H1 (cell line): ENCODE data around the gene RER1. TPM values are rescaled to one million over a fixed set of nuclear protein-coding genes. Genes with fewer than 3 reads are reported as not detected.

Experiments
- CTCF ChIA-PET: fragments of 300-600 bp; sonication (Branson Sonifier 250); formaldehyde crosslinking; loops from one replicate; lab custom pipeline; 2021; ENCODE audit not compliant: partially characterized antibody; lab: Charles Lee
- POLR2A ChIA-PET: fragments of 300-600 bp; sonication (Branson Sonifier 250); formaldehyde crosslinking; loops from one replicate; lab custom pipeline; 2021; ENCODE audit warnings: inconsistent platforms; ENCODE audit not compliant: partially characterized antibody; lab: Charles Lee
- DNase-seq, 2 experiments: peaks; one replicate each; pipeline versions ENCODE4 v3.0.0 to v3.0.0-alpha.2; 2010 to 2022; ENCODE audit warnings: low spot score in 2 of 2, low read depth in 1 of 2, mixed read lengths in 1 of 2
- FAIRE-seq: peaks from 2 replicates; lab custom pipeline; 2011; peaks lifted over from hg19 to GRCh38; lab: Jason Lieb, UNC
- H2AFZ ChIP-seq: 2 replicates; pipeline ENCODE4 v1.8.1; 2012; ENCODE audit warnings: low read length, inconsistent platforms
- H2AK5ac ChIP-seq: 2 replicates; pipeline ENCODE4 v1.6.1; 2013; ENCODE audit warnings: low read depth, low read length
- H2BK120ac ChIP-seq: replicated peaks from 2 replicates; pipeline ENCODE3; 2013; ENCODE audit warnings: low read depth, low read length, inconsistent platforms
- H2BK12ac ChIP-seq: 2 replicates; pipeline ENCODE4 v1.6.1; 2013; ENCODE audit warnings: low read depth, low read length
- H2BK15ac ChIP-seq: 2 replicates; pipeline ENCODE4 v1.6.1; 2013; ENCODE audit warnings: low read length
- H2BK20ac ChIP-seq: 2 replicates; pipeline ENCODE4 v1.6.1; 2013; ENCODE audit warnings: low read length
- H2BK5ac ChIP-seq: 2 replicates; pipeline ENCODE4 v1.6.1; 2013; ENCODE audit warnings: low read depth, low read length
- H3K14ac ChIP-seq: 2 replicates; pipeline ENCODE4 v1.6.1; 2013; ENCODE audit warnings: inconsistent platforms; ENCODE audit not compliant: insufficient read length
- H3K18ac ChIP-seq: 2 replicates; pipeline ENCODE4 v1.6.1; 2013; ENCODE audit warnings: low read length; ENCODE audit errors: extremely low read depth
- H3K23ac ChIP-seq: 2 replicates; pipeline ENCODE4 v1.6.1; 2013; ENCODE audit warnings: inconsistent platforms; ENCODE audit not compliant: insufficient read length
- H3K23me2 ChIP-seq: 2 replicates; pipeline ENCODE4 v1.6.1; 2013; ENCODE audit warnings: low read depth, low read length
- H3K27ac ChIP-seq: 2 replicates; pipeline ENCODE4 v1.6.1; 2011; ENCODE audit warnings: low read depth, low read length, inconsistent platforms
- H3K27me3 ChIP-seq, 4 experiments: replicated peaks in 1 of 4; 1 replicate in 1 of 4; 2 replicates in 3 of 4; pipeline versions ENCODE4 v1.6.1 to v1.8.1; 2011 to 2013; ENCODE audit warnings: low read length in 3 of 4, mild to moderate bottlenecking in 3 of 4, inconsistent platforms in 2 of 4, mixed read lengths in 2 of 4, moderate library complexity in 1 of 4; ENCODE audit not compliant: control insufficient read depth in 3 of 4, insufficient read depth in 3 of 4; ENCODE audit errors: extremely low read depth in 1 of 4
- H3K36me3 ChIP-seq, 4 experiments: 2 replicates each; pipeline versions ENCODE4 v1.6.1 to v1.8.1; 2011 to 2013; ENCODE audit warnings: mild to moderate bottlenecking in 4 of 4, low read length in 3 of 4, moderate library complexity in 2 of 4, control low read depth in 1 of 4, inconsistent platforms in 1 of 4; ENCODE audit not compliant: insufficient read depth in 4 of 4, control insufficient read depth in 2 of 4
- H3K4ac ChIP-seq: replicated peaks from 2 replicates; pipeline ENCODE3; 2013; ENCODE audit warnings: low read length, low read depth, mixed read lengths, inconsistent platforms; ENCODE audit not compliant: insufficient read length
- H3K4me1 ChIP-seq, 4 experiments: replicated peaks in 1 of 4; 1 replicate in 1 of 4; 2 replicates in 3 of 4; pipeline versions ENCODE4 v1.6.1 to v1.8.1; 2011 to 2013; ENCODE audit warnings: low read length in 3 of 4, inconsistent platforms in 2 of 4, mixed read lengths in 1 of 4; ENCODE audit not compliant: insufficient read depth in 4 of 4, control insufficient read depth in 3 of 4
- H3K4me2 ChIP-seq, 2 experiments: 2 replicates each; pipeline versions ENCODE4 v1.6.1 to v1.8.1; 2011 to 2013; ENCODE audit warnings: low read depth in 2 of 2, low read length in 2 of 2, control low read depth in 1 of 2, inconsistent platforms in 1 of 2, mild to moderate bottlenecking in 1 of 2; ENCODE audit not compliant: insufficient read depth in 1 of 2
- H3K4me3 ChIP-seq, 4 experiments: fragments of 200-600, 300-600 bp in 1 of 4; sonication (generic), shearing (Covaris generic), sonication (Bioruptor Twin) in 1 of 4; 2 replicates each; pipeline versions ENCODE4 v1.5.1 to v1.8.1; 2011 to 2016; ENCODE audit warnings: low read length in 4 of 4, low read depth in 3 of 4, control low read depth in 2 of 4, inconsistent platforms in 2 of 4, mild to moderate bottlenecking in 2 of 4, mixed read lengths in 1 of 4, moderate library complexity in 1 of 4; ENCODE audit not compliant: insufficient read depth in 2 of 4; ENCODE audit errors: extremely low read depth in 1 of 4
- H3K56ac ChIP-seq: replicated peaks from 2 replicates; pipeline ENCODE3; 2013; ENCODE audit warnings: low read depth, mild to moderate bottlenecking, mixed read lengths, low read length, inconsistent platforms; ENCODE audit not compliant: insufficient read length
- H3K79me1 ChIP-seq: 2 replicates; pipeline ENCODE4 v1.6.1; 2013; ENCODE audit warnings: low read depth, low read length, control low read depth
- H3K79me2 ChIP-seq, 2 experiments: 2 replicates each; pipeline versions ENCODE4 v1.6.1 to v1.8.1; 2012 to 2013; ENCODE audit warnings: low read length in 2 of 2, mild to moderate bottlenecking in 2 of 2, inconsistent platforms in 1 of 2; ENCODE audit not compliant: insufficient read depth in 2 of 2, control insufficient read depth in 1 of 2
- H3K9ac ChIP-seq, 4 experiments: replicated peaks in 1 of 4; 1 replicate in 1 of 4; 2 replicates in 3 of 4; pipeline versions ENCODE4 v1.6.1 to v1.8.1; 2011 to 2013; ENCODE audit warnings: low read depth in 3 of 4, low read length in 3 of 4, control low read depth in 2 of 4, mild to moderate bottlenecking in 2 of 4, moderate library complexity in 2 of 4, inconsistent platforms in 1 of 4; ENCODE audit errors: extremely low read depth in 1 of 4
- H3K9me3 ChIP-seq, 2 experiments: 2 replicates each; pipeline versions ENCODE4 v1.6.1 to v1.8.1; 2012 to 2013; ENCODE audit warnings: mild to moderate bottlenecking in 2 of 2, moderate library complexity in 2 of 2, control low read depth in 1 of 2, inconsistent platforms in 1 of 2, low read depth in 1 of 2, low read length in 1 of 2, mixed read lengths in 1 of 2; ENCODE audit not compliant: insufficient read depth in 2 of 2
- H4K20me1 ChIP-seq, 2 experiments: replicated peaks in 1 of 2; 2 replicates each; pipeline versions ENCODE3 to v1.8.1; 2011 to 2013; ENCODE audit warnings: inconsistent platforms in 2 of 2, low read length in 2 of 2, mild to moderate bottlenecking in 1 of 2; ENCODE audit not compliant: insufficient read depth in 2 of 2, control insufficient read depth in 1 of 2
- H4K5ac ChIP-seq: 2 replicates; pipeline ENCODE4 v1.6.1; 2013; ENCODE audit warnings: low read length, low read depth, mixed read lengths, inconsistent platforms; ENCODE audit not compliant: insufficient read length
- H4K8ac ChIP-seq: 2 replicates; pipeline ENCODE4 v1.8.0; 2013; ENCODE audit warnings: mild to moderate bottlenecking, moderate library complexity, low read length, inconsistent platforms; ENCODE audit not compliant: insufficient read depth; ENCODE audit errors: extremely low read depth
- H4K91ac ChIP-seq: replicated peaks from 2 replicates; pipeline ENCODE3; 2013; ENCODE audit warnings: low read length, mixed read lengths, inconsistent platforms; ENCODE audit not compliant: insufficient read length
- EZH2 ChIP-seq: fragments of 200-600 bp; sonication (generic); IDR thresholded peaks from 2 replicates; pipeline ENCODE4 v1.7.1; 2012; ENCODE audit warnings: low read depth, mild to moderate bottlenecking, moderate library complexity, low read length, inconsistent platforms; ENCODE audit not compliant: severe bottlenecking
- GTF2F1 ChIP-seq: IDR thresholded peaks from 2 replicates; pipeline ENCODE4 v1.6.1; 2012; ENCODE audit warnings: low read depth, low read length, improper control_type of control experiment, borderline replicate concordance
- MAFK ChIP-seq: IDR thresholded peaks from 2 replicates; pipeline ENCODE4 v1.6.1; 2012; ENCODE audit warnings: low read depth, mild to moderate bottlenecking, improper control_type of control experiment, low read length
- MAX ChIP-seq: IDR thresholded peaks from 2 replicates; pipeline ENCODE4 v1.6.1; 2012; ENCODE audit warnings: inconsistent platforms
- POLR2A ChIP-seq, 2 experiments: IDR thresholded peaks; 1 replicate in 1 of 2; 2 replicates in 1 of 2; pipeline ENCODE4 v1.6.1; 2011; ENCODE audit warnings: low read depth in 2 of 2, low read length in 2 of 2, mild to moderate bottlenecking in 2 of 2; ENCODE audit errors: control extremely low read depth in 1 of 2
- RFX5 ChIP-seq: IDR thresholded peaks from 2 replicates; pipeline ENCODE4 v1.6.1; 2011; ENCODE audit warnings: low read depth, low read length, improper control_type of control experiment, borderline replicate concordance
- SIN3A ChIP-seq, 2 experiments: IDR thresholded peaks in 1 of 2; conservative IDR thresholded peaks in 1 of 2; 2 replicates each; pipeline ENCODE4 v1.6.1; 2011 to 2012; ENCODE audit warnings: low read length in 2 of 2, improper control_type of control experiment in 1 of 2, low read depth in 1 of 2, mild to moderate bottlenecking in 1 of 2
- SP2 ChIP-seq: IDR thresholded peaks from 2 replicates; pipeline ENCODE4 v1.6.1; 2012; ENCODE audit warnings: mild to moderate bottlenecking, low read length, inconsistent platforms
- SUZ12 ChIP-seq: fragments of 200-600 bp; sonication (generic); IDR thresholded peaks from 2 replicates; pipeline ENCODE4 v1.6.1; 2012; ENCODE audit warnings: mild to moderate bottlenecking, inconsistent platforms, low read length, moderate library complexity, mixed read lengths
- TAF7 ChIP-seq: optimal IDR thresholded peaks from 2 replicates; pipeline ENCODE3; 2011; ENCODE audit warnings: low read depth, mild to moderate bottlenecking, inconsistent platforms, low read length, moderate library complexity, borderline replicate concordance
- TBP ChIP-seq: IDR thresholded peaks from 2 replicates; pipeline ENCODE4 v1.6.1; 2011; ENCODE audit warnings: low read depth, low read length, improper control_type of control experiment
- YY1 ChIP-seq: IDR thresholded peaks from 2 replicates; pipeline ENCODE4 v1.6.1; 2011; ENCODE audit warnings: low read depth, mild to moderate bottlenecking, low read length
- WGBS, 2 experiments: shearing (Covaris generic) in 1 of 2; methylation state at CpG; one replicate each; pipeline versions ENCODE4 v1.1.6 to v1.1.7; 2013 to 2015; ENCODE audit warnings: low lambda C conversion rate in 2 of 2, mixed read lengths in 2 of 2, inconsistent platforms in 1 of 2, low coverage in 1 of 2, missing lambda C conversion rate in 1 of 2; ENCODE audit not compliant: insufficient replicate concordance in 2 of 2, insufficient coverage in 1 of 2, insufficient read length in 1 of 2; ENCODE audit errors: extremely low coverage in 1 of 2, missing lambda C conversion rate in 1 of 2; 5-methylcytosine and 5-hydroxymethylcytosine counted together
- polyA plus RNA-seq, 7 experiments: library from polyadenylated mRNA; depleted of rRNA in 3 of 7; stranded (reverse) in 5 of 7; unstranded in 2 of 7; fragments of >200 nt in 5 of 7; fragments of 200-250 nt in 2 of 7; gene quantifications; 1 replicate in 5 of 7; 2 replicates in 1 of 7; 4 replicates in 1 of 7; pipeline versions ENCODE4 v1.2.1 to v1.2.3, GENCODE V29; 2011 to 2013; ENCODE audit warnings: missing spikeins in 2 of 7, mixed read lengths in 2 of 7
- total RNA-seq: library from RNA; stranded (reverse); fragmentation: NEBNext Ultra II Directional; extraction: Animal tissue kit (Norgen Biotek cat#: 25700); gene quantifications from 2 replicates; pipeline ENCODE4 v1.2.1, GENCODE V29; 2021
- TF ChIP-seq, protein P1 (sequence below): IDR thresholded peaks from 2 replicates; pipeline ENCODE4 v1.6.1; 2011; ENCODE audit warnings: low read depth, mild to moderate bottlenecking, low read length; ENCODE audit not compliant: insufficient read depth

Gene RER1
- total and polyA plus RNA-seq, 2 of the 8 experiments (the other 6 are each of a cell fraction or from before 2014, with no cell fraction given), result 102 to 134 TPM

DNA sequence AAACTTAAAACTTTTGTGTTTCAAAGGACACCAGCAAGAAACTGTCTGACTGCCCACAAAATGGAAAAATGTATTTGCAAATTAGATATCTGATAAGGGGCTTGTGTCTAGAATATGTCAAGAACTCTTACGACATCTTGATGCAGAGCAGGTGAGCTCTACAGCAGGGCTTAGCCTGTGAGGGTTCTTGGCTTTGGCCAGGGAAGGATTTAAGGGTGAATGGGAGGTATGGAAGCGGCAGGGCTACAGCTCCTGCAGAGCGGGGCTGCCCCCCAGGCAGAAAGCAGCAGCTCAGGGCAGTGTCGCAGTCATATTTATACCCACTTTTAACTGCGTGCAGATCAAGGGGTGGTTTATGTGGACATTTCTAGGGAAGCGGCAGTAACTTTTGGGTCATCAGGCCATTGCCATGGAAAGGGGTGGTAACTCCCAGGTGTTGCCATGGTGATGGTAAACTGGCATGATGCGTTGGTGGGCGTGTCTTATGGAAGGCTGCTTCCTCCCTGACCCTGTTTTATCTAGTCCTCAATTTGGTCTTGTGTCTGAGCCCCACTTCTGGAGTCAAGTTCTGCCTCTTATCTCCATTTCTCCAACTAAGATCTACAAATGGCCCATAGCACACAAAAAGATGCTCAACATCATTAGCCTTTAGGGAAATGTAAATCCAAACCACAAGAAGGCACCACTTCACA, 23.4 kb upstream of the RER1 start:
- Histone ChIP-seq H3K36me3 (no peaks in the 10 kb centered on the region), H3K18ac (no peak overlapping the region), H2BK120ac (no peak overlapping the region), H3K56ac (no peak overlapping the region), H3K4me3 (no peak overlapping the region), H3K4ac (no peak overlapping the region), H2BK12ac (no peak overlapping the region), H3K4me2 (no peak overlapping the region), H3K27ac (no peak overlapping the region), H2BK5ac (no peak overlapping the region), H2BK15ac (no peak overlapping the region), H4K5ac (no peak overlapping the region), H4K20me1 (no peaks in the 10 kb centered on the region), H4K91ac (no peak overlapping the region), H2BK20ac (no peak overlapping the region), H3K14ac (no peak overlapping the region), H3K23ac (no peak overlapping the region), H2AK5ac (no peak overlapping the region), H2AFZ (no peak overlapping the region), H3K9ac (no peak overlapping the region), H3K27me3 (no peaks in the 10 kb centered on the region; a peak in 1 of 7 replicates), H4K8ac (no peak overlapping the region), H3K79me1 (no peaks in the 10 kb centered on the region), H3K79me2 (no peaks in the 10 kb centered on the region), H3K23me2 (no peaks in the 10 kb centered on the region), H3K9me3 (peaks cover 0 to 3% of the 10 kb centered on the region in 2 experiments; a peak in 2 of 4 replicates), H3K4me1 (no peaks in the 10 kb centered on the region)
- ChIA-PET POLR2A (no interaction called here), CTCF (no interaction called here)
- FAIRE-seq, result no peak
- no peak for DNase-seq
- WGBS, 2 experiments, result 88% methylated on average over 8 of the region's 8 CpGs; no CpG with 5 or more reads in 1 of the 2 experiments
- TF ChIP-seq TAF7, result no peak
- TF ChIP-seq TBP, result no peak
- TF ChIP-seq, protein P1, sequence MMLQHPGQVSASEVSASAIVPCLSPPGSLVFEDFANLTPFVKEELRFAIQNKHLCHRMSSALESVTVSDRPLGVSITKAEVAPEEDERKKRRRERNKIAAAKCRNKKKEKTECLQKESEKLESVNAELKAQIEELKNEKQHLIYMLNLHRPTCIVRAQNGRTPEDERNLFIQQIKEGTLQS, result no peak
- no peak for TF ChIP-seq SIN3A (conservative IDR thresholded peaks at IDR 0.05 in 1 of 2, IDR thresholded peaks at IDR 0.05 in 1 of 2; ENCODE audit: low read depth in 1 of 2, low read length in 2 of 2)
- TF ChIP-seq SP2, result no peak
- no peak for TF ChIP-seq EZH2
- TF ChIP-seq RFX5, result no peak
- TF ChIP-seq MAFK, result no peak
- TF ChIP-seq YY1, result no peak
- TF ChIP-seq MAX, result no peak
- TF ChIP-seq POLR2A (IDR thresholded peaks at IDR 0.05; ENCODE audit: control extremely low read depth in 1 of 2, low read depth in 2 of 2, low read length in 2 of 2), result no peak
- no peak for TF ChIP-seq GTF2F1
- TF ChIP-seq SUZ12, result no peak
